Body of pancreas (tissue), 4 donors: ENCODE data around the gene GALNTL6. TPM values are rescaled to one million over a fixed set of nuclear protein-coding genes. Genes with fewer than 3 reads are reported as not detected.

ENCODE experiments used
- ATAC-seq: fragments of 150-250 bp; one replicate; pipeline ENCODE4 v1.9.1; 2016
- DNase-seq, 4 donors: peaks; one replicate each; pipeline ENCODE4 v3.0.0-alpha.2; 2019
- H3K27ac ChIP-seq, 4 donors: fragments of 200-600 bp; sonication (generic); 1 replicate in 3 of 4; 2 replicates in 1 of 4; pipeline versions ENCODE4 v1.5.1 to v1.6.1; 2016 to 2019; ENCODE audit warnings: mild to moderate bottlenecking in 1 of 4, mixed read lengths in 1 of 4, moderate library complexity in 1 of 4
- H3K27me3 ChIP-seq, 2 donors: fragments of 200-600 bp; sonication (generic); one replicate each; pipeline ENCODE4 v1.6.0; 2016; ENCODE audit warnings: mild to moderate bottlenecking in 1 of 2
- H3K36me3 ChIP-seq, 2 donors: fragments of 200-600 bp; sonication (generic); replicated peaks in 1 of 2; 2 replicates each; pipeline ENCODE4 v1.5.1; 2016; ENCODE audit warnings: low read depth in 2 of 2; ENCODE audit not compliant: insufficient read depth in 1 of 2
- H3K4me1 ChIP-seq: fragments of 200-600 bp; sonication (generic); one replicate; pipeline ENCODE4 v1.6.0; 2016
- H3K4me3 ChIP-seq, 2 donors: fragments of 200-600 bp; sonication (generic); 1 replicate in 1 of 2; 2 replicates in 1 of 2; pipeline ENCODE4 v1.5.1; 2016 to 2019
- H3K9me3 ChIP-seq, 3 donors: fragments of 200-600 bp; sonication (generic); 1 replicate in 2 of 3; 2 replicates in 1 of 3; pipeline ENCODE4 v1.5.1; 2016
- POLR2A ChIP-seq, 3 donors: fragments of 450-650 bp; IDR thresholded peaks; one replicate each; pipeline ENCODE4 v1.6.1; 2016; ENCODE audit warnings: antibody characterized with exemption in 3 of 3, mild to moderate bottlenecking in 2 of 3
- whole genome bisulfite sequencing, 2 donors: methylation state at CpG; one replicate each; pipeline ENCODE4 v1.1.5; 2017; 5-methylcytosine and 5-hydroxymethylcytosine counted together
- intact Hi-C: fragments of 100-400 bp; cut with DNase I; formaldehyde crosslinking; loops from one replicate; pipeline ENCODE4 v1.15.1; 2023
- total RNA-seq, 2 donors: library from RNA; depleted of rRNA; stranded (reverse); fragments of >200 nt; gene quantifications; one replicate each; pipeline ENCODE4 v1.1.0, GENCODE V29; 2016
- TF ChIP-seq, protein P1 (sequence below), 7 experiments: fragments of 450-650 bp in 4 of 7; fragments of 200-600 bp in 3 of 7; sonication (generic) in 3 of 7; IDR thresholded peaks; one replicate each; pipeline ENCODE4 v1.5.1; 2016 to 2019; ENCODE audit warnings: antibody characterized with exemption in 7 of 7

Gene GALNTL6
- total RNA-seq, 2 donors from 2014 or later = 0.26 TPM; not detected in 1

DNA sequence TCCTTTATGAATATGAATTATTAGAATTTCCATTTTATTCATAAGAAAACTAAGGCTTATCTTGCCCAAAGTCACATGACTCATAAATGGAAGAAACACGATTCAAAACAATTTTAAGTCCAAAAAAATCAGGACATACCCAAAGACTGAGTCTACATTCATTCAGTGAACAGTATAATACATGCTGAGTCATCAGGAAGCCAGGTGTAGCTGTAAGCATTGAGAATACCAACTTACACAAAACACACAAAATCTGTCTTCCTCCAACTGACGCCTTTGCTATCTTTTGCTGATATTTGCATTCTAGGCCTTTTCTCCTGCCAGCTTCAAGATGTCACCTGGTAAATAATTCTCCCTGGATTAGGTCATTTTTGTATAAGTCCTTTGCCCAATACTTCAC is 835.3 kb downstream of the GALNTL6 start:
- H3K4me1 ChIP-seq = no peaks in the 10 kb centered on the region
- TF ChIP-seq POLR2A (IDR thresholded peaks at IDR 0.05) = no peak
- TF ChIP-seq, protein P1, sequence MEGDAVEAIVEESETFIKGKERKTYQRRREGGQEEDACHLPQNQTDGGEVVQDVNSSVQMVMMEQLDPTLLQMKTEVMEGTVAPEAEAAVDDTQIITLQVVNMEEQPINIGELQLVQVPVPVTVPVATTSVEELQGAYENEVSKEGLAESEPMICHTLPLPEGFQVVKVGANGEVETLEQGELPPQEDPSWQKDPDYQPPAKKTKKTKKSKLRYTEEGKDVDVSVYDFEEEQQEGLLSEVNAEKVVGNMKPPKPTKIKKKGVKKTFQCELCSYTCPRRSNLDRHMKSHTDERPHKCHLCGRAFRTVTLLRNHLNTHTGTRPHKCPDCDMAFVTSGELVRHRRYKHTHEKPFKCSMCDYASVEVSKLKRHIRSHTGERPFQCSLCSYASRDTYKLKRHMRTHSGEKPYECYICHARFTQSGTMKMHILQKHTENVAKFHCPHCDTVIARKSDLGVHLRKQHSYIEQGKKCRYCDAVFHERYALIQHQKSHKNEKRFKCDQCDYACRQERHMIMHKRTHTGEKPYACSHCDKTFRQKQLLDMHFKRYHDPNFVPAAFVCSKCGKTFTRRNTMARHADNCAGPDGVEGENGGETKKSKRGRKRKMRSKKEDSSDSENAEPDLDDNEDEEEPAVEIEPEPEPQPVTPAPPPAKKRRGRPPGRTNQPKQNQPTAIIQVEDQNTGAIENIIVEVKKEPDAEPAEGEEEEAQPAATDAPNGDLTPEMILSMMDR (IDR thresholded peaks at IDR 0.05) = no peak
- intact Hi-C loops = no loop called here
- no peaks in the 10 kb centered on the region for H3K27me3 ChIP-seq
- H3K36me3 ChIP-seq = no peaks in the 10 kb centered on the region
- no peak overlapping the region for H3K27ac ChIP-seq
- DNase-seq = no peak
- ATAC-seq = no peak
- H3K9me3 ChIP-seq = no peaks in the 10 kb centered on the region
- H3K4me3 ChIP-seq = no peak overlapping the region
- 56 to 70% methylated on average over 2 of the region's 2 CpGs for WGBS, 2 donors

DNA sequence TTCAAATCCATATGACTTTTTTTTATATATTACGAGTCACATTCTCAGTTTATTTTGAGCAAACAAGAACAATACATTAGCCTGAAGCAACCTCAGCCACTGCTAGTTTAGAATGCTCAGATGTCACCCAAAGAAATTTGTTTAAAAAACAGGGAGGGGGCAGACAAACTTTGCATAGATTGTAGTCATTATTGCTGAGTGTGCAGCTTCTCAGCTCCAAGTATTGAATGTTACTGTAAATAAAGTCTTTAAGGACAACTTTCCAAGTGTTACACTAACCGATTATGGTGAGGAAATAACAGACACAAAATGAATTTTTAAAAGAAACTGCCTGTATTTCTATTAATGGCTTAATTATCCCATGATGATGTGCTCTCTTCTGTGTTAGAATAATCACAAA is 835.9 kb downstream of the GALNTL6 start:
- DNase-seq (no peak), ATAC-seq (no peak)
- Histone ChIP-seq H3K27ac (no peak overlapping the region), H3K4me3 (no peak overlapping the region), H3K4me1 (no peaks in the 10 kb centered on the region), H3K9me3 (no peaks in the 10 kb centered on the region), H3K27me3 (no peaks in the 10 kb centered on the region), H3K36me3 (no peaks in the 10 kb centered on the region)
- 57% methylated on average over 2 of the region's 2 CpGs for WGBS, 2 donors
- intact Hi-C loops = no loop called here
- TF ChIP-seq POLR2A (IDR thresholded peaks at IDR 0.05) = no peak
- TF ChIP-seq, protein P1 (IDR thresholded peaks at IDR 0.05) = no peak

DNA sequence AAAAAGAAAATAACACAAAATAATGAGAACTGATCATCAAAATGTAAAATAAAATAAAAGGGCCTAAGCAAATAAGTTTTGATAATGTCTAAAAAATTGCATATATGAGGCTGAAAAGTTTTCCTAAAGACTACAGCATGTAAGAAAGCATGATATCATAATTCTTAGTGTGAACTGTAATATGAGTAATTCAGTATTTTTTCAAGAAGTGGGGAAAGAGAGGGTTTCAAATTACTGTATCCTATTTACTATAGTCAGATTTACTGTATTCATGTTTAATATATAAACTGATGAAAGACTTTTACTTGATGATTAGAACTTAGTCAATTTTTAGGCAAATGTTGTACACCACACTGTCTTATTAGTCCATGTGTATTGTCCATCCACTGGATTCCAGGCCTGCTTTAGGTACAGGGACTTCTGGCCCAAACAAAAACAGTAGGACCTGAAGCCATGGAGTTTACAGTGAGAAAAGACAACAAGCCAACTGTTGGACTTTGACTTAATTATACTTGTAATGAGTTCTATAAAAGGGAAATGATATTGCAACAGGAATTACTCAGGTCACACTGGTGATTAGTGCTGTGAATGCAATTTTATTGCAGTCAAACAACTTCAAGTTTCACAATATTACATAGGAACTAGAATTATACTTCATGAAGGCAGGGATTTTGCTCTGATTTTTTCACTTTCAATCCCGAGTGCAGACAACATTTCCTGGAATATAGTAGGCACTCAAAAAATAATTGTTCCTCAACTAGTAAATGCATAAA is 837.7 kb downstream of the GALNTL6 start:
- H3K27ac ChIP-seq = no peak overlapping the region
- TF ChIP-seq, protein P1 (IDR thresholded peaks at IDR 0.05) = no peak
- TF ChIP-seq POLR2A (IDR thresholded peaks at IDR 0.05) = no peak

DNA sequence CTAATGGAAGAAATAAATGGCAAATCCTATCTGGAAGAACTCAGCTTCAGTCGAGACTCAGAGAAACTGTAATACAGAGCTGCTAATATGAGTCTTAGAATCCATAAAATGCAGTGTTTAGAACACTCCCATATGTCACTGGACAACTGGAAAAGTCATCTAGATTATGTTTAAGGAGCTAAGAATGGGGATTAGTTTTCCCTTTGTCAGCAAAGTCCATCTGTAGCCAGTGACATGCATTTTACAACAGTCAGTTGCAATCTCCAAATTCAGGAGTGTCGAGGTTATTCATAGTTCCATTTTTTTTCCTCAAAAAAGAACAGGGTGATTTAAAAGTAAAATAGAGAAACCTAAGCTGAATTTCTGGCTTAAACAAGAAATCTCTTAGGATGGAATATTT is 838.8 kb downstream of the GALNTL6 start:
- no peaks in the 10 kb centered on the region for H3K27me3 ChIP-seq
- no peaks in the 10 kb centered on the region for H3K4me1 ChIP-seq
- DNase-seq (no peak), ATAC-seq (no peak)
- WGBS, 2 donors = 65 to 71% methylated on average over 2 of the region's 2 CpGs
- intact Hi-C loops = no loop called here
- TF ChIP-seq, protein P1 (IDR thresholded peaks at IDR 0.05) = no peak
- TF ChIP-seq POLR2A (IDR thresholded peaks at IDR 0.05) = no peak
- H3K4me3 ChIP-seq = no peak overlapping the region
- no peak overlapping the region for H3K27ac ChIP-seq
- no peaks in the 10 kb centered on the region for H3K9me3 ChIP-seq
- no peaks in the 10 kb centered on the region for H3K36me3 ChIP-seq

More for the DNA sequence above, 837.7 kb downstream of the GALNTL6 start:
- H3K9me3 ChIP-seq = no peaks in the 10 kb centered on the region
- WGBS, 2 donors = 41 to 62% methylated on average over 1 of the region's 1 CpG
- ATAC-seq (no peak), DNase-seq (no peak)
- no peaks in the 10 kb centered on the region for H3K36me3 ChIP-seq
- H3K27me3 ChIP-seq = no peaks in the 10 kb centered on the region
- no peaks in the 10 kb centered on the region for H3K4me1 ChIP-seq
- intact Hi-C loops = no loop called here
- no peak overlapping the region for H3K4me3 ChIP-seq

DNA sequence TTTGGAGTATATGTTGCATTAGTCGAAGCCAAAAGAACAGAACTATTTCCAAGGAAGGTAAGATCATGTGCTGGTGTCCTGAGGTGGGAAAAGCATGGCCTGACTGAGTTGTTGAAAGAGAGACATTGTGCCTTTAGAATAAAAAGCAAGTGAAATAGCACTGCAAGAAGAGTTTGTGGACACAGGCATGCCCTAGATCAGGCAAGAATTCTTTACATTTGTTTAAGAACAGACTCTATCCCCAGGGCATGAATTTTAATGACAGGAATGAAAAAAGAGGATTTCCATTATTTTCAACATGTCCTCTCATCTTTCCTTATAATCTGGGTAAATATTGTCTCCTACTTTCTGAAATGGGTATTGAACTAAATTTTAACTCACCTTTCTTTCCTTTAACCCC is 839.2 kb downstream of the GALNTL6 start:
- ATAC-seq = no peak
- no peak overlapping the region for H3K27ac ChIP-seq

More for the DNA sequence above, 839.2 kb downstream of the GALNTL6 start:
- no peaks in the 10 kb centered on the region for H3K4me1 ChIP-seq
- H3K9me3 ChIP-seq = no peaks in the 10 kb centered on the region
- TF ChIP-seq, protein P1 (IDR thresholded peaks at IDR 0.05) = no peak
- no peak for TF ChIP-seq POLR2A (IDR thresholded peaks at IDR 0.05)
- no peaks in the 10 kb centered on the region for H3K27me3 ChIP-seq
- intact Hi-C loops = no loop called here
- 61 to 79% methylated on average over 1 of the region's 1 CpG for WGBS, 2 donors
- H3K4me3 ChIP-seq = no peak overlapping the region
- H3K36me3 ChIP-seq = no peaks in the 10 kb centered on the region
- DNase-seq = no peak
